ENCODE results near the gene GPR157. TPM values are rescaled to one million over a fixed set of nuclear protein-coding genes. Genes with fewer than 3 reads are reported as not detected.
A peak's percentile ranks its signal among the peaks of the same experiment; 100 is the strongest.
"Not testable (repeated sequence)": the region's sequence is repeated elsewhere in the genome, so short reads cannot be mapped to it uniquely, and the experiment has no call there.

Gene GPR157
- total and polyA plus RNA-seq, 9 donors: 1.0 to 2.6 (median 1.3) TPM

- Histone ChIP-seq H3K4me3 (ENCODE audit: low read length) (no peak overlapping the region), H3K4me1 (ENCODE audit: control insufficient read depth, insufficient read depth, low read length) (peaks cover 2% of the 10 kb centered on the region), H3K27me3 (ENCODE audit: control insufficient read depth, insufficient read depth, low read length) (peaks cover 2% of the 10 kb centered on the region), H3K27ac (ENCODE audit: low read length) (no peak overlapping the region), H3K36me3 (ENCODE audit: control insufficient read depth, insufficient read depth, low read length) (no peaks in the 10 kb centered on the region), H3K9me3 (replicated peaks; ENCODE audit: control insufficient read depth, low read depth, low read length) (no peaks in the 10 kb centered on the region)
- WGBS (ENCODE audit: insufficient coverage): 44% methylated on average over 2 of the region's 4 CpGs
- peak; percentile 30 for DNase-seq
Measured at GRCh38 chr1:9107136-9107535, 21.8 kb downstream of the GPR157 start.

- no peaks in the 10 kb centered on the region for H3K36me3 ChIP-seq (ENCODE audit: control insufficient read depth, insufficient read depth, low read length)
- no peaks in the 10 kb centered on the region for H3K9me3 ChIP-seq (replicated peaks; ENCODE audit: control insufficient read depth, low read depth, low read length)
- no peak for DNase-seq
- 78% methylated on average over 14 of the region's 14 CpGs for WGBS (ENCODE audit: insufficient coverage)
- H3K27ac ChIP-seq (ENCODE audit: low read length): no peak overlapping the region
- H3K27me3 ChIP-seq (ENCODE audit: control insufficient read depth, insufficient read depth, low read length): peaks cover 2% of the 10 kb centered on the region
- H3K4me1 ChIP-seq (ENCODE audit: control insufficient read depth, insufficient read depth, low read length): peaks cover 2% of the 10 kb centered on the region
- no peak overlapping the region for H3K4me3 ChIP-seq (ENCODE audit: low read length)
Measured at GRCh38 chr1:9106286-9106685, 22.6 kb downstream of the GPR157 start.

GRCh38 chr1:9105336-9105867, 23.5 kb downstream of the GPR157 start:
- DNase-seq: no peak
- no peaks in the 10 kb centered on the region for H3K9me3 ChIP-seq (replicated peaks; ENCODE audit: control insufficient read depth, low read depth, low read length)
- H3K36me3 ChIP-seq (ENCODE audit: control insufficient read depth, insufficient read depth, low read length): no peaks in the 10 kb centered on the region
- H3K27me3 ChIP-seq (ENCODE audit: control insufficient read depth, insufficient read depth, low read length): peaks cover 2% of the 10 kb centered on the region
- H3K4me1 ChIP-seq (ENCODE audit: control insufficient read depth, insufficient read depth, low read length): no peaks in the 10 kb centered on the region
- no peak overlapping the region for H3K4me3 ChIP-seq (ENCODE audit: low read length)
- 84% methylated on average over 16 of the region's 22 CpGs for WGBS (ENCODE audit: insufficient coverage)
- no peak overlapping the region for H3K27ac ChIP-seq (ENCODE audit: low read length)

GRCh38 chr1:9101510-9102146, 27.3 kb downstream of the GPR157 start:
- Histone ChIP-seq H3K27ac (ENCODE audit: low read length) (no peak overlapping the region), H3K4me3 (ENCODE audit: low read length) (no peak overlapping the region), H3K9me3 (replicated peaks; ENCODE audit: control insufficient read depth, low read depth, low read length) (no peaks in the 10 kb centered on the region), H3K4me1 (ENCODE audit: control insufficient read depth, insufficient read depth, low read length) (no peaks in the 10 kb centered on the region), H3K36me3 (ENCODE audit: control insufficient read depth, insufficient read depth, low read length) (no peaks in the 10 kb centered on the region), H3K27me3 (ENCODE audit: control insufficient read depth, insufficient read depth, low read length) (no peaks in the 10 kb centered on the region)
- peak; percentile 61 for DNase-seq
- WGBS (ENCODE audit: insufficient coverage): 23% methylated on average over 3 of the region's 4 CpGs

GRCh38 chr1:9100471-9101043, 28.3 kb downstream of the GPR157 start:
- no peak for DNase-seq
- Histone ChIP-seq H3K4me1 (ENCODE audit: control insufficient read depth, insufficient read depth, low read length) (no peaks in the 10 kb centered on the region), H3K4me3 (ENCODE audit: low read length) (no peak overlapping the region), H3K36me3 (ENCODE audit: control insufficient read depth, insufficient read depth, low read length) (no peaks in the 10 kb centered on the region), H3K27me3 (ENCODE audit: control insufficient read depth, insufficient read depth, low read length) (no peaks in the 10 kb centered on the region), H3K9me3 (replicated peaks; ENCODE audit: control insufficient read depth, low read depth, low read length) (peaks cover 5% of the 10 kb centered on the region), H3K27ac (ENCODE audit: low read length) (no peak overlapping the region)
- WGBS (ENCODE audit: insufficient coverage): 80% methylated on average over 1 of the region's 8 CpGs

- no peaks in the 10 kb centered on the region for H3K4me1 ChIP-seq (ENCODE audit: control insufficient read depth, insufficient read depth, low read length)
- H3K27me3 ChIP-seq (ENCODE audit: control insufficient read depth, insufficient read depth, low read length): no peaks in the 10 kb centered on the region
- H3K36me3 ChIP-seq (ENCODE audit: control insufficient read depth, insufficient read depth, low read length): no peaks in the 10 kb centered on the region
- peaks cover 7% of the 10 kb centered on the region for H3K9me3 ChIP-seq (replicated peaks; ENCODE audit: control insufficient read depth, low read depth, low read length)
- H3K4me3 ChIP-seq (ENCODE audit: low read length): no peak overlapping the region
- peak; percentile 26 for DNase-seq
- H3K27ac ChIP-seq (ENCODE audit: low read length): no peak overlapping the region
- 65% methylated on average over 7 of the region's 7 CpGs for WGBS (ENCODE audit: insufficient coverage)
Measured at GRCh38 chr1:9099555-9099954, 29.3 kb downstream of the GPR157 start.

GRCh38 chr1:9097947-9098705, 30.8 kb downstream of the GPR157 start:
- H3K27ac ChIP-seq (ENCODE audit: low read length): no peak overlapping the region
- H3K9me3 ChIP-seq (replicated peaks; ENCODE audit: control insufficient read depth, low read depth, low read length): peaks cover 7% of the 10 kb centered on the region
- no peak for DNase-seq
- WGBS (ENCODE audit: insufficient coverage): 78% methylated on average over 12 of the region's 13 CpGs
- H3K4me1 ChIP-seq (ENCODE audit: control insufficient read depth, insufficient read depth, low read length): no peaks in the 10 kb centered on the region
- H3K4me3 ChIP-seq (ENCODE audit: low read length): no peak overlapping the region
- H3K36me3 ChIP-seq (ENCODE audit: control insufficient read depth, insufficient read depth, low read length): no peaks in the 10 kb centered on the region
- no peaks in the 10 kb centered on the region for H3K27me3 ChIP-seq (ENCODE audit: control insufficient read depth, insufficient read depth, low read length)

- no peak for DNase-seq
- no peaks in the 10 kb centered on the region for H3K36me3 ChIP-seq (ENCODE audit: control insufficient read depth, insufficient read depth, low read length)
- no peaks in the 10 kb centered on the region for H3K4me1 ChIP-seq (ENCODE audit: control insufficient read depth, insufficient read depth, low read length)
- H3K27me3 ChIP-seq (ENCODE audit: control insufficient read depth, insufficient read depth, low read length): peaks cover 3% of the 10 kb centered on the region
- no peak overlapping the region for H3K27ac ChIP-seq (ENCODE audit: low read length)
- peaks cover 7% of the 10 kb centered on the region for H3K9me3 ChIP-seq (replicated peaks; ENCODE audit: control insufficient read depth, low read depth, low read length)
- H3K4me3 ChIP-seq (ENCODE audit: low read length): no peak overlapping the region
- WGBS (ENCODE audit: insufficient coverage): no CpG with 5 or more reads among the region's 2 CpGs
Measured at GRCh38 chr1:9095818-9096217, 33.1 kb downstream of the GPR157 start.

- H3K4me3 ChIP-seq (ENCODE audit: low read length); H3K27ac ChIP-seq (ENCODE audit: low read length): not testable (repeated sequence)
- WGBS (ENCODE audit: insufficient coverage): 86% methylated on average over 12 of the region's 18 CpGs
Measured at GRCh38 chr1:9093996-9094595, 34.8 kb downstream of the GPR157 start.

GRCh38 chr1:9093581-9093980, 35.3 kb downstream of the GPR157 start:
- peaks cover 7% of the 10 kb centered on the region for H3K27me3 ChIP-seq (ENCODE audit: control insufficient read depth, insufficient read depth, low read length)
- H3K4me3 ChIP-seq (ENCODE audit: low read length): no peak overlapping the region
- no peak for DNase-seq
- H3K27ac ChIP-seq (ENCODE audit: low read length): no peak overlapping the region
- peaks cover 7% of the 10 kb centered on the region for H3K9me3 ChIP-seq (replicated peaks; ENCODE audit: control insufficient read depth, low read depth, low read length)
- no peaks in the 10 kb centered on the region for H3K36me3 ChIP-seq (ENCODE audit: control insufficient read depth, insufficient read depth, low read length)
- WGBS (ENCODE audit: insufficient coverage): 55% methylated on average over 4 of the region's 6 CpGs
- no peaks in the 10 kb centered on the region for H3K4me1 ChIP-seq (ENCODE audit: control insufficient read depth, insufficient read depth, low read length)

More at GRCh38 chr1:9093996-9094595, 34.8 kb downstream of the GPR157 start:
- not testable (repeated sequence) for H3K27me3 ChIP-seq (ENCODE audit: control insufficient read depth, insufficient read depth, low read length); H3K9me3 ChIP-seq (replicated peaks; ENCODE audit: control insufficient read depth, low read depth, low read length); H3K4me1 ChIP-seq (ENCODE audit: control insufficient read depth, insufficient read depth, low read length); H3K36me3 ChIP-seq (ENCODE audit: control insufficient read depth, insufficient read depth, low read length); DNase-seq

All from muscle of leg (tissue), 11 donors.